AG04450 (cell line): ENCODE data around the gene TCN2. TPM values are rescaled to one million over a fixed set of nuclear protein-coding genes. Genes with fewer than 3 reads are reported as not detected.

Experiments
- CTCF ChIA-PET: fragments of 300-600, 350-600 bp; formaldehyde crosslinking; extraction: SDS; loops from one replicate; lab custom pipeline; 2022; ENCODE audit warnings: antibody characterized with exemption, inconsistent platforms; lab: Charles Lee
- POLR2A ChIA-PET: fragments of 350-600 bp; formaldehyde crosslinking; extraction: SDS; loops from one replicate; lab custom pipeline; 2021; ENCODE audit warnings: antibody characterized with exemption, inconsistent platforms; lab: Yijun Ruan, JAX
- DNase-seq: peaks from one replicate; pipeline ENCODE4 v3.0.0-alpha.2; 2011; ENCODE audit warnings: low read depth, low spot score
- H3K27ac ChIP-seq: one replicate; pipeline ENCODE4 v1.5.1; 2012; ENCODE audit warnings: low read depth, low read length, control low read depth
- H3K27me3 ChIP-seq: one replicate; pipeline ENCODE4 v1.6.0; 2012; ENCODE audit warnings: low read length; ENCODE audit not compliant: control insufficient read depth, insufficient read depth
- H3K4me3 ChIP-seq: 2 replicates; pipeline ENCODE4 v1.5.1; 2011; ENCODE audit warnings: mild to moderate bottlenecking, low read depth, low read length, control low read depth
- H3K9me3 ChIP-seq: 2 replicates; pipeline ENCODE4 v1.5.1; 2012; ENCODE audit warnings: low read length; ENCODE audit not compliant: control insufficient read depth, insufficient read depth
- polyA plus RNA-seq: library from polyadenylated mRNA; depleted of rRNA; stranded (reverse); fragments of >200 nt; gene quantifications from 2 replicates; pipeline ENCODE4 v1.2.3, GENCODE V29; 2011
- TF ChIP-seq, protein P1 (sequence below): IDR thresholded peaks from 2 replicates; pipeline ENCODE4 v1.5.1; 2011; ENCODE audit warnings: low read depth, low read length, control low read depth, inconsistent platforms

TCN2 gene
- polyA plus RNA-seq, 1 experiment: 6.6 TPM

DNA sequence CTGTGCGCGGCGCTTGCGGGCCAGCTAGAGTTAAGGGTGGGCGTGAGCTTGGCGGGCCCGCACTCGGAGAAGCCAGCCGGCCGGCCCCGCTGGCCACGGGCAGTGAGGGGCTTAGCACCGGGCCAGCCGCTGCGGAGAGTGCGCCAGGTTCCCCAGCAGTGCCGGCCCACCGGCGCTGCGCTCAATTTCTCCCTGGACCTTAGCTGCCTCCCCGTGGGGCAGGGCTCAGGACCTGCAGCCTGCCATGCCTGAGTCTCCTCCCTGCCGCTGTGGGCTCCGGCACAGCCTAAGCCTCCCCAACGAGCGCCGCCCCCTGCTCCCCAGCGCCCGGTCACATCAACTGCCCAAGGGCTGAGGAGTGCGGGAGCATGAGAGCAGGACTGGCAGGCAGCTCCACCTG lies 10.1 kb upstream of the TCN2 start:
- ChIA-PET CTCF (interaction anchor here (1.5 kb wide), 1 partner anchor 151 kb away, joined by 4 read pairs; no protein-coding TSS in a partner anchor), POLR2A (no interaction called here)
- no peak overlapping the region for H3K27ac ChIP-seq
- H3K4me3 ChIP-seq: no peak overlapping the region
- TF ChIP-seq, protein P1, sequence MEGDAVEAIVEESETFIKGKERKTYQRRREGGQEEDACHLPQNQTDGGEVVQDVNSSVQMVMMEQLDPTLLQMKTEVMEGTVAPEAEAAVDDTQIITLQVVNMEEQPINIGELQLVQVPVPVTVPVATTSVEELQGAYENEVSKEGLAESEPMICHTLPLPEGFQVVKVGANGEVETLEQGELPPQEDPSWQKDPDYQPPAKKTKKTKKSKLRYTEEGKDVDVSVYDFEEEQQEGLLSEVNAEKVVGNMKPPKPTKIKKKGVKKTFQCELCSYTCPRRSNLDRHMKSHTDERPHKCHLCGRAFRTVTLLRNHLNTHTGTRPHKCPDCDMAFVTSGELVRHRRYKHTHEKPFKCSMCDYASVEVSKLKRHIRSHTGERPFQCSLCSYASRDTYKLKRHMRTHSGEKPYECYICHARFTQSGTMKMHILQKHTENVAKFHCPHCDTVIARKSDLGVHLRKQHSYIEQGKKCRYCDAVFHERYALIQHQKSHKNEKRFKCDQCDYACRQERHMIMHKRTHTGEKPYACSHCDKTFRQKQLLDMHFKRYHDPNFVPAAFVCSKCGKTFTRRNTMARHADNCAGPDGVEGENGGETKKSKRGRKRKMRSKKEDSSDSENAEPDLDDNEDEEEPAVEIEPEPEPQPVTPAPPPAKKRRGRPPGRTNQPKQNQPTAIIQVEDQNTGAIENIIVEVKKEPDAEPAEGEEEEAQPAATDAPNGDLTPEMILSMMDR: no peak
- no peak for DNase-seq
- H3K27me3 ChIP-seq: peaks cover 7% of the 10 kb centered on the region
- no peaks in the 10 kb centered on the region; the same call in 1 of the 2 replicates for H3K9me3 ChIP-seq

GRCh38 chr22:30598986-30599385 lies 8.0 kb upstream of the TCN2 start:
- Histone ChIP-seq H3K27me3 (peaks cover 7% of the 10 kb centered on the region), H3K9me3 (no peaks in the 10 kb centered on the region; the same call in 1 of the 2 replicates), H3K4me3 (no peak overlapping the region), H3K27ac (no peak overlapping the region)
- ChIA-PET CTCF (interaction anchor here (1.4 kb wide), 1 partner anchor 36 kb away, joined by 4 read pairs; no protein-coding TSS in a partner anchor), POLR2A (no interaction called here)
- DNase-seq: no peak
- TF ChIP-seq, protein P1: no peak

GRCh38 chr22:30600921-30601320 lies 6.1 kb upstream of the TCN2 start:
- no peak overlapping the region for H3K27ac ChIP-seq
- no peak overlapping the region for H3K4me3 ChIP-seq
- DNase-seq: no peak
- ChIA-PET POLR2A (no interaction called here), CTCF (no interaction called here)
- peaks cover 4% of the 10 kb centered on the region for H3K27me3 ChIP-seq
- no peaks in the 10 kb centered on the region; the same call in 1 of the 2 replicates for H3K9me3 ChIP-seq
- TF ChIP-seq, protein P1: no peak

DNA sequence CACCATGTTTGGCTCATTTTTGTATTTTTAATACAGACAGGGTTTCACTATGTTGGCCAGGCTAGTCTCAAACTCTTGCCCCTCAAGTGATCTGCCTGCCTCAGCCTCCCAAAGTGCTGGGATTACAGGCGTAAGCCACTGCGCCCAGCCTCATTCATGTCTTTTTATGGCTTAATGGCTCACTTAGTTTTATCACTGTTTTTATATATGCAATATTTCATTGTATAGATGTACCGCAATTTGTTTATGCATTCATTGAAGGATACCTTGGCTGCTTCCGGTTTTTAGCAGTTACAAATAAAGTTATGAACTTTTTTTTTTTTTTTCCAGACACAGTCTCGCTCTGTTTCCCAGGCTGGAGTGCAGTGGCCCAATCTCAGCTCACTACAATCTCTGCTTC lies 5.5 kb upstream of the TCN2 start:
- DNase-seq: no peak
- CTCF ChIA-PET: interaction anchor here (0.6 to 1.4 kb wide), 4 partner anchors 12 to 177 kb away, joined by 3 to 4 read pairs (median 4); no protein-coding TSS in a partner anchor

DNA sequence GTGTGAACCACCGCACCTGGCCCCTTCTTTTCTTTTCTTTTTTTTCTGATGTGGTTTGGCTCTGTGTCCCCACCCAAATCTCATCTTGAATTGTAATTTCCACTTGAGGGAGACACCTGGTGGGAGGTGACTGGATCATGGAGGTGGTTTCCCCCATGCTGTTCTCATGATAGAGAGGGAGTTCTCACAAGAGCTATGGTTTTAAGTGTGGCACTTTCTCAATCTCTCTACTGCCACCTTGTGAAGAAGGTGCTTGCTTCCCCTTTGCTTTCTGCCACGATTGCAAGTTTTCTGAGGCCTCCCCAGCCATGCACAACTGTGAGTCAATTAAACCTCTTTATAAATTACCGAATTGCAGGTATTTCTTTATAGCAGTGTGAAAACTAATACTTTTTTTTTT lies 4.9 kb upstream of the TCN2 start:
- peaks cover 4% of the 10 kb centered on the region for H3K27me3 ChIP-seq
- no peak overlapping the region for H3K27ac ChIP-seq
- no peak for DNase-seq
- CTCF ChIA-PET: interaction anchor here (0.6 to 1.4 kb wide), 4 partner anchors 13 to 178 kb away, joined by 3 to 4 read pairs (median 4); no protein-coding TSS in a partner anchor
- no peaks in the 10 kb centered on the region for H3K9me3 ChIP-seq
- POLR2A ChIA-PET: interaction anchor here (0.7 kb wide), 1 partner anchor 177 kb away, joined by 3 read pairs; no protein-coding TSS in a partner anchor
- no peak overlapping the region for H3K4me3 ChIP-seq
- TF ChIP-seq, protein P1: peak; percentile 55

More for the DNA sequence above, 5.5 kb upstream of the TCN2 start:
- peaks cover 4% of the 10 kb centered on the region for H3K27me3 ChIP-seq
- H3K27ac ChIP-seq: no peak overlapping the region
- H3K4me3 ChIP-seq: no peak overlapping the region
- H3K9me3 ChIP-seq: no peaks in the 10 kb centered on the region; the same call in 1 of the 2 replicates
- TF ChIP-seq, protein P1: no peak
- POLR2A ChIA-PET: interaction anchor here (0.7 kb wide), 1 partner anchor 176 kb away, joined by 3 read pairs; no protein-coding TSS in a partner anchor
